ENCODE measurements around the gene CFAP20DC.

DNA sequence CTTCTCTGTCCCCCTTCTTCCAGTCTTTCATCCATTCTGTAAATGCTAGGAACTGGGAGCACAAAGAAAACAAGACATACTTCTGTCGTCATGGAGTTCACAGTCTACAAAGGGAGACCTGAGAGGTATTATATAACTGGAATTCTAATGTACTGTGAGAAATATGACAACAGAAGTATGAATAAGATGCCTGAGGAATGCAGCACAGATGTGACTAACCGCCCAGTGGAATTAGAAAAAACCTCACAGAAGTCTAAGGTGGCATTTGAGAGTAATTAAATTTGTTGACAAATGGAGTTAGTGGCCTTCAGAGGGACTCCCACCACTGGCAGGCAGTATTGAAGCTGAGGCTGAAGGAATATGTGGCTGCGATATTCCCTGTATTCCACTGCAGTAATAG is 214.7 kb downstream of the CFAP20DC start:
- TF ChIP-seq, protein P1, sequence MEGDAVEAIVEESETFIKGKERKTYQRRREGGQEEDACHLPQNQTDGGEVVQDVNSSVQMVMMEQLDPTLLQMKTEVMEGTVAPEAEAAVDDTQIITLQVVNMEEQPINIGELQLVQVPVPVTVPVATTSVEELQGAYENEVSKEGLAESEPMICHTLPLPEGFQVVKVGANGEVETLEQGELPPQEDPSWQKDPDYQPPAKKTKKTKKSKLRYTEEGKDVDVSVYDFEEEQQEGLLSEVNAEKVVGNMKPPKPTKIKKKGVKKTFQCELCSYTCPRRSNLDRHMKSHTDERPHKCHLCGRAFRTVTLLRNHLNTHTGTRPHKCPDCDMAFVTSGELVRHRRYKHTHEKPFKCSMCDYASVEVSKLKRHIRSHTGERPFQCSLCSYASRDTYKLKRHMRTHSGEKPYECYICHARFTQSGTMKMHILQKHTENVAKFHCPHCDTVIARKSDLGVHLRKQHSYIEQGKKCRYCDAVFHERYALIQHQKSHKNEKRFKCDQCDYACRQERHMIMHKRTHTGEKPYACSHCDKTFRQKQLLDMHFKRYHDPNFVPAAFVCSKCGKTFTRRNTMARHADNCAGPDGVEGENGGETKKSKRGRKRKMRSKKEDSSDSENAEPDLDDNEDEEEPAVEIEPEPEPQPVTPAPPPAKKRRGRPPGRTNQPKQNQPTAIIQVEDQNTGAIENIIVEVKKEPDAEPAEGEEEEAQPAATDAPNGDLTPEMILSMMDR (IDR thresholded peaks at IDR 0.05): no peak
- no peak for TF ChIP-seq ZFX (IDR thresholded peaks at IDR 0.05; ENCODE audit: borderline replicate concordance)
